Lung microvascular endothelial cell (primary cell): ENCODE results near the gene ZNF24. TPM values are rescaled to one million over a fixed set of nuclear protein-coding genes. Genes with fewer than 3 reads are reported as not detected.
A peak's percentile ranks its signal among the peaks of the same experiment; 100 is the strongest.

Experiments used
- DNase-seq, 2 donors: peaks; one replicate each; pipeline versions ENCODE4 v3.0.0 to v3.0.0-alpha.2; 2010; ENCODE audit warnings: low read depth in 2 of 2
- total RNA-seq: library from RNA; depleted of rRNA; stranded (reverse); fragments of >200 nt; gene quantifications from 2 replicates; pipeline ENCODE4 v1.2.1, GENCODE V29; 2014

ZNF24 gene
- total RNA-seq, 1 donor from 2014 or later: 32.1 TPM

DNA sequence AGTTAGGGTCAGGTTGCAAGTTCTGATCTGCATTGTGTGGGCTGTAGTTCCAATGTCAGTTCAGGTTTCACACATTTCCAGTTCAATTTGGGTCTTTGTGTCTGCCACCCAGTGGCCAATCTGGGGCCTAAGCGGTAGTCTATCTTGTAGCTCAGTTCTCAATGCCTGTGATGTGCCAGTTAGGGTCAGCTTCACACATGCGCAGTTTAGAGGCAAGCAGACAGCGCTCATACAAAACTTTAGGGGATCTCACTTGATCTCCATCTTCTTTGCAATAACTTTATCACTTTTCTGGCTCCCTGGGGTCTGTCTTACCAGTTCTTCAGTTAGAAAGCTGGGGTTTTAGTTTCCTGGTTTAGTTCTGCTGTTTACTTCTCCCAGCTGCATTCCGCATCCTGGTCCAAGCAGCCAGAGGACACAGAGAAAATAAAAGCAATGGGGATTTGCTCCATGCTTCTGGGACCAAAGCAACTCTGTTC lies 11.0 kb upstream of the ZNF24 start:
- peak; percentile 86 to 91 for DNase-seq

DNA sequence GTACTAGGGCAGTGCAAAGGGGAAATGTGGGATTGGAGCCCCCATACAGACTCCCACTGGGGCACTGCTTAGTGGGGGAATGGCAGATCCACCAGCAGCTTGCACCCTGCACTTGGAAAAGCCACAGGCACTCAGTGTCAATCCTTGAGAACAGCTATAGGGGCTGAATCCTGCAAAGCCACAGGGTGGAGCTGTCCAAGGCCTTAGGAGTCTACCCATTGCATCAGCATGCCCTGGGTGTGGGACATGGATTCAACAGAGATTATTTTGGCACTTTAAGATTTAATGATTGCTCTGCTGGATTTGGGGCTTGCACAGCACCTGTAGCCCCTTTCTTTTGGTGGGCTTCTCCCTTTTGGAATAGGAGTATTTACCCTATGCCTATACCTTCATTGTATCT lies 8.6 kb upstream of the ZNF24 start:
- no peak for DNase-seq

GRCh38 chr18:35352283-35352682 lies 8.1 kb upstream of the ZNF24 start:
- DNase-seq: no peak

GRCh38 chr18:35348001-35348400 lies 3.8 kb upstream of the ZNF24 start:
- DNase-seq: no peak

GRCh38 chr18:35345950-35346349 lies 1.7 kb upstream of the ZNF24 start:
- no peak for DNase-seq

GRCh38 chr18:35345460-35345921 lies 1.3 kb upstream of the ZNF24 start:
- DNase-seq: no peak

DNA sequence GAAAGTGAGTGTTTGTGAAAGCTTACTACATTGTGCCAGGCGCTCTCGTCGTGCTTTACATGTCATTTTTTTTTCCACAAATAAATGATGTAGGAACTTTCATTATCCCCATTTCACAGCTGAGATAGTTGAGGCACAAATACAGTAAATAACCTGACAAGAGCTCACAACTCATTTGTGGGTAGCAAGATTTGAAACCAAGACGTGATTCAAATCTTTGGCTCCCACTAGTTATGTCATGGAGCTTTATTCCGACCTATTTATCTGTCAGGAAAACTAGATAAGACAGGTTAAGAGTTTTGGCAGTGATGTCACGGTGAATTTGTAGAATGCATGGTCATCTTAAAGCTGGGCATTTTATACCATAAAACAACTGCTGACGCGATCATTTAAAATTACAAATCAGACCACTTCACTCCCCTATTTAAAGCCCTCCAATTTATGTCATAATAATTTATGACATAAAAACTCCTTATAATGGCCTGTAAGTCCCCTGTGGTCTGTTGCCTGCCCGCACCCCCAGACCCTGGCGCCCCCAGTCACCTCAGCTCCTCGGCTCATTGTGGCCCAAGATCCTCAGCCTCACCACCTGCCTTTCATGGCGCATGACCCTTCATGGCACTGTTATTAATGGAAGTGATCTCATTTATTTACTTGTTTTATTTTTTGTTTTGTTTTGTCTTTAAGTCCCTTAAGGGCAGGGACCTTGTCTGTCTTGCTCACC lies 678 bp upstream of the ZNF24 start:
- DNase-seq: no peak

DNA sequence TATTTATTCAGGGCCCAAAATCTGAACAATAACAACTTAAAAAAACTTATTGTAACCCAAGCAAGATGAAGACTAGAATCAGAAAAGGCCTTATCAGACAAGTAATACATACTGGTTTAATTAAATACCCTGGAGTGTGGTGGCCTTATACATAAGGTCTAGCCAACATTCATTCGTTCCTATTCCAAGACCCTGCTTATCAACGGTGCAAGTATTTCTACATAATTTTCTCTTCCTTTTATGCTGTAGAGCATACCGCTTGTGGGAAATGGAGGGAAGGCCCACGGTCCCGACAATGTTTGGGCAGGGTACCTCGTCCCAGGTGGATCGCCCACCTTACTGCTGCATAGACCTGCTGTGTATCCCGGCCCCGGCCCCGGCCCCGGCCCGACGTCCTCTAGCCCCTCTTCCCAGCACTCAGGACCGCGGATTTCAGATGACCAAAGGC lies 708 bp downstream of the ZNF24 start:
- DNase-seq: no peak

GRCh38 chr18:35337286-35337685 lies 6.9 kb downstream of the ZNF24 start:
- no peak for DNase-seq

DNA sequence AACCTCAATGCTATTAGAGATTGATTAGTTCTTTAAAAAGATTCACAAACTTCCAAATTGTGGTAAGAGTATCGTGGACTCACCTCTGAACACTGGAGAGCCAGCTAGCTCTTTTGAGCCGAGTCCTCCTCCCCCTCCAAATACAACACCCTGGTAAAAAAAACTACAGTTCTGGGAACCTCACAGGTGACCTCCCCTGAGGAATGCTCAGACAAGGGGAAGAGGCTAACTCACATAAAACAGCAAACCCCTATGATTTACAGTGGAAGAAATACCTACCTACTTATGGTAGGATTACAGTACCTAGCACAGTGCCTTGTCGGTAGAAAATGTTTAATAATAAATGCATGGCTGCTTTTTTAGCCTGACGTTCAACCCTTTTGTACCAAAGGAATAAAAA lies 8.4 kb downstream of the ZNF24 start:
- DNase-seq: no peak

- no peak for DNase-seq
These were observed 9.4 kb downstream of the ZNF24 start for GRCh38 chr18:35334821-35335220.

- DNase-seq: no peak
These were observed 10.0 kb downstream of the ZNF24 start for GRCh38 chr18:35334212-35334611.

- peak in 1 of 2 donors; percentile 73 for DNase-seq
These were observed 12.7 kb downstream of the ZNF24 start for GRCh38 chr18:35331367-35332087.

DNA sequence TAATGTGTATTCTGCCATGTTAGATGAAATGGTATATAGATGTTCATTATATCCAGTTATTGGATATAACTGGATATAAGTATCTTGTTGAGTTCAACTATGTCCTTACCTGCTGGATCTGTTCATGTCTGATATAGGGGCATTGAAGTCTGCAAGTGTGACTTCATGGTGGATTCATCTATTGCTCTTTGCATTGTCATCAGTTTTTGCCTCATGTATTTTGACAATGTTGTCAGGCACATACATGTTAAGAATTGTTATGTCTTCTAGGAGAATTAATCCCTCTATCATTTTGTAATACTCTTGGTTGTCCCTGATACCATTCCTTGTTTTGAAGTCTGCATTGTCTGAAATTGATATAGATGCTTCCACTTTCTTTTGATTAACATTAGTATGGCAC lies 15.4 kb downstream of the ZNF24 start:
- no peak for DNase-seq

DNA sequence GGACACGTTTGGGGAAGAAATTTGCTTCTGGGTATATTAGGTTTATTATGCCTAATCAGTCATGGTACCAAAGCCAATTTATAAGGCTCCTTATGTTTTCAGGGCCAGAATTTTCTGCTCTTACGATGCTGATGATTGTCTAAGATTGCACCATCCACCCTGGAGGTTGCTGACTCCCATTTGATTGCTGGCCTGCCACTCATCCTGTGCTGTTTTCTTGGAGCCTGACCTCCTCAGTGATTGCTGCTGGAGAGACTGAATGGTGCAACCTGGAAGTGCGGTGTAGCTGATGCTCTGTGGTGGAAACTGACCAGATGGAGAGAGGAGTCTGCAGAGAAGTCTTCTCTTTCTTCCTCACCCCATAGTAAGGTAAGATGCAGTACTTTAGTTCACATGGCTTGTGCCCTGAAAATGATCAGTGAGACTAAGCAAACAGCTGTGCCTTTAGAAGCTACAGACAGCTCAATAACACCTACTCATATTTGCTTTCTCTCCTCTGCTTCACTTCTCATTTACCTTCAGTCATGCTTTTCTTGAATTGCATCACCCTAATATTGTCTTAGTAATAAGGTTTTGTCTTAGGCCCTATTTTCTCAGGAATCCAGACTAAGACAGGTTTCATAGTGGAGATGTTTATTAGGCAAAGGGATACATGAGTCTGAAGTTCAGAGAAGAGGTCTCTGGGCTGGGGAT lies 17.4 kb downstream of the ZNF24 start:
- no peak for DNase-seq

- peak in 1 of 2 donors; percentile 66 for DNase-seq
These were observed 19.1 kb downstream of the ZNF24 start for GRCh38 chr18:35324926-35325655.

DNA sequence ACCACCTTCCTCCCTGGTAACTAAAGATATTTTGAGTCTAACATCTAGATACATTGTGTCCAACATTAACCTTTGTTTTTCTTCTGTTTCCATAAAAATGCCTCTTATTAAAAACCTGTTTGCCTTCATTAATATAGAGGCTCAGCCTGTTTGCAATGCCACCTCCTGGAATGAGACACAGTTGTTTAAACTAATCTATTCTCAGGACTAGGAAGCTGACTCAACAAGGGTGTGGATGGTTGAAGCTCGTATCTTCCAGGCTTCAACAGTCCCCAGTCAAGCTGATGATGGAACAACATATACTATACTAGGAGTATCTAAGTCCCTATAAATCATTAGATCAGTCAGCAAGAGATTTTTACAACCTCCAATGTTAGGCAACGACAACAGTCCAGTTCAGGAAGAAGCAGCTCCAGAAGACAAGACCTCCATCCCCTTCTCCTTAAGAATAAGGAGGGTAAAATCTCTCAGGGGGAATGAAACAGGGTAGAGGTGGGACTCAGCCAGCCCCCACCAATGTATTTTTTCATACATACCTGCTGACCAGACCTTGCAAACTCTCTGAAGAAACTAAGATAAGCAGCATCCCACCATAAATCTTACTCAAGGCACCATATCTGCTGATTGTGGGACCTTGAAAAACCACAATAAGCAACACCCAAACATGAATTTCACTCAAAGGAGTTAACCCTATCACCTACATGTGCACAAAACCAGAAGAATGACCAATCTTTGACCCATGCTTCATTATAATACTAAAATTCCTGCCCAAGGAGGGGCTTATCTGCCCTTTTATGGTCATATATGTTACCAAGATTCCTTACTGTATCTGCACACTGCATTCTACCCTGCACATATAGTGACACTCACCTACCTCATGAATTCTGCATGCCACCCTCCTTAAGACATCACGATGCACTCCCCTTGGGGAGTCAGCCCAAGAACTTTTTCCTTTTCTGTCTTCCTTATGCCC lies 21.4 kb downstream of the ZNF24 start:
- peak in 1 of 2 donors; percentile 82 for DNase-seq

DNA sequence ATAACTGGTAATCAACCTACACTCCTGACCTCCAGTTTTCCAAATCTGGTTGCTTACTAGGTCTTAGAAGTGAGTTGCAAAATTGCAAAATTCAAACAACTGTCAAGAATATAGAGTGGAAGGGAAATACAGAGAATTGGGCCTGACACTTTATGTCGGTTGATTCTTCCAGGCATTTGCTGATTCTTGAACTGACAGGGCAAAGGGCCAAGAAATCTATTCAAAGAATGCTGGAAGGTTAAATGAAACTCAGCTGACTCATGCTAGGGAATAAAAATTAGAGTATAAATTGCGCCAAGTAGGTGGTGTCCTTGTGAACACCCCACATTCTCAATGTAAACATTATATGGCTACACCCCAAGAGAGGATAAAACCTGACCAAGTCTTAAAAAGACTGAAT lies 32.7 kb downstream of the ZNF24 start:
- peak in 1 of 2 donors; percentile 73 for DNase-seq

DNA sequence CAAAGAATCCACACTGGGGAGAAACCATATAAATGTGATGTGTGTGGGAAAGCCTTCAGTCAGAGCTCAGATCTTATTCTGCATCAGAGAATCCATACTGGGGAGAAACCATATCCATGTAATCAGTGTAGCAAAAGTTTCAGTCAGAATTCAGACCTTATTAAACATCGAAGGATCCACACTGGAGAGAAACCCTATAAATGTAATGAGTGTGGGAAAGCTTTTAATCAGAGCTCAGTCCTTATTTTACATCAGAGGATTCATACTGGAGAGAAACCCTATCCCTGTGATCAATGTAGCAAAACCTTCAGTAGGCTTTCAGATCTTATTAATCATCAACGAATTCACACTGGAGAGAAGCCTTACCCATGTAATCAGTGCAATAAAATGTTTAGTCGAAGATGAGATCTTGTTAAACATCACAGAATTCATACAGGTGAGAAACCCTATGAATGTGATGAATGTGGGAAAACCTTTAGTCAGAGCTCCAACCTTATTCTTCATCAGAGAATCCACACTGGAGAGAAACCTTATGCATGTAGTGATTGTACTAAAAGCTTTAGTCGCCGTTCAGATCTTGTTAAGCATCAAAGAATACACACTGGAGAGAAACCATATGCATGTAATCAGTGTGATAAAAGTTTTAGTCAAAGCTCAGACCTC lies 37.5 kb downstream of the ZNF24 start:
- DNase-seq: no peak

DNA sequence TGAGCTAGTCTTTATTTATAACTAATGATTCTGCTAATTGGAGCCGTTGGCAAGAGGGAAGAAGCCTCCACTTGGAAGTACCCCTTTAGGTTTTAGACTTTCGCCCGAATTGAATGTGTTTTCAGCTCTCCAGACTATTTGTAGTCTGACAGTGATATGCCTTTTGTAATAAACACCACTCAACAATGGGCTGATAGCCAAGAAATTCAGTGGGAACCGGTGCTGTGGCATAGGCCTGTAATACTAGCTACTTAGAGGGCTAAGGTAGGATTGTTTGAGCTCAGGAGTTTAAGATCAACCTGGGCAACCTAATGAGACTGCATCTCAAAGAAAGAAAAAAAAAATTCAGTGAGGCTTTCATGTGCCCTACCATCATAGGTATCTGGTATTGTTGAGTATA lies 40.6 kb downstream of the ZNF24 start:
- no peak for DNase-seq
